ENCODE results near the gene PRMT6.
"Not testable (repeated sequence)": the region's sequence is repeated elsewhere in the genome, so short reads cannot be mapped to it uniquely, and the experiment has no call there.

The PRMT6 gene

GRCh38 chr1:107018445-107018844 is 38.0 kb upstream of the PRMT6 start:
- no peaks in the 10 kb centered on the region for H3K9me3 ChIP-seq (ENCODE audit: control insufficient read depth, low read length)
- no peak overlapping the region for H3K14ac ChIP-seq (ENCODE audit: low read length in 2 of 2)
- H3K18ac ChIP-seq (ENCODE audit: low read depth in 1 of 2, low read length in 2 of 2): no peak overlapping the region
- H4K8ac ChIP-seq (ENCODE audit: low read length): no peak overlapping the region
- no peak for DNase-seq
- no peak overlapping the region for H3K27ac ChIP-seq (ENCODE audit: low read length, poor library complexity, severe bottlenecking)
- H2BK5ac ChIP-seq (ENCODE audit: low read depth, low read length, poor library complexity, severe bottlenecking): no peak overlapping the region
- no peak overlapping the region for H3K4me3 ChIP-seq (ENCODE audit: insufficient read depth in 1 of 2, low read depth in 1 of 2, low read length in 2 of 2)
- no peak overlapping the region for H2AK5ac ChIP-seq (ENCODE audit: low read length, severe bottlenecking)
- H3K79me1 ChIP-seq (replicated peaks; ENCODE audit: low read length, poor library complexity, severe bottlenecking): no peaks in the 10 kb centered on the region
- no peak overlapping the region for H2BK15ac ChIP-seq (ENCODE audit: low read depth, poor library complexity, severe bottlenecking)
- no peak overlapping the region for H3K4ac ChIP-seq (ENCODE audit: low read depth in 1 of 2, low read length in 2 of 2)
- no peak overlapping the region for H3K23ac ChIP-seq (ENCODE audit: low read length in 2 of 2)
- no peak overlapping the region for H2AFZ ChIP-seq (ENCODE audit: low read depth, low read length)
- no peaks in the 10 kb centered on the region for H3K4me1 ChIP-seq (ENCODE audit: control insufficient read depth, insufficient read depth, low read depth, low read length)
- no peak overlapping the region for H3K4me2 ChIP-seq (ENCODE audit: low read length, poor library complexity, severe bottlenecking)
- 88% methylated on average over 1 of the region's 5 CpGs for WGBS
- H3K27me3 ChIP-seq (ENCODE audit: control insufficient read depth in 1 of 2, insufficient read depth in 1 of 2, low read length in 2 of 2): no peaks in the 10 kb centered on the region
- H2BK12ac ChIP-seq (ENCODE audit: low read length in 2 of 2): no peak overlapping the region
- no peak overlapping the region for H4K91ac ChIP-seq (ENCODE audit: low read length)
- no peak overlapping the region for H2BK120ac ChIP-seq (ENCODE audit: low read depth, low read length)
- H3K36me3 ChIP-seq (ENCODE audit: control insufficient read depth in 1 of 2, insufficient read depth in 2 of 2, low read depth in 1 of 2, low read length in 2 of 2): no peaks in the 10 kb centered on the region
- H3K9ac ChIP-seq (ENCODE audit: low read length): no peak overlapping the region

GRCh38 chr1:107019166-107019565 is 37.3 kb upstream of the PRMT6 start:
- no peak overlapping the region for H3K4me2 ChIP-seq (ENCODE audit: low read length, poor library complexity, severe bottlenecking)
- no peak overlapping the region for H4K91ac ChIP-seq (ENCODE audit: low read length)
- no peaks in the 10 kb centered on the region for H3K27me3 ChIP-seq (ENCODE audit: control insufficient read depth in 1 of 2, insufficient read depth in 1 of 2, low read length in 2 of 2)
- H3K36me3 ChIP-seq (ENCODE audit: control insufficient read depth in 1 of 2, insufficient read depth in 2 of 2, low read depth in 1 of 2, low read length in 2 of 2): no peaks in the 10 kb centered on the region
- no peak overlapping the region for H2BK120ac ChIP-seq (ENCODE audit: low read depth, low read length)
- H3K23ac ChIP-seq (ENCODE audit: low read length in 2 of 2): no peak overlapping the region
- H3K4me3 ChIP-seq (ENCODE audit: insufficient read depth in 1 of 2, low read depth in 1 of 2, low read length in 2 of 2): no peak overlapping the region
- no peak overlapping the region for H2AFZ ChIP-seq (ENCODE audit: low read depth, low read length)
- no peak overlapping the region for H4K8ac ChIP-seq (ENCODE audit: low read length)
- H3K4ac ChIP-seq (ENCODE audit: low read depth in 1 of 2, low read length in 2 of 2): no peak overlapping the region
- H2BK12ac ChIP-seq (ENCODE audit: low read length in 2 of 2): no peak overlapping the region
- no peak overlapping the region for H3K18ac ChIP-seq (ENCODE audit: low read depth in 1 of 2, low read length in 2 of 2)
- H3K79me1 ChIP-seq (replicated peaks; ENCODE audit: low read length, poor library complexity, severe bottlenecking): no peaks in the 10 kb centered on the region
- no peak for DNase-seq
- no peak overlapping the region for H3K14ac ChIP-seq (ENCODE audit: low read length in 2 of 2)
- H2AK5ac ChIP-seq (ENCODE audit: low read length, severe bottlenecking): no peak overlapping the region
- no peak overlapping the region for H3K9ac ChIP-seq (ENCODE audit: low read length)
- H3K4me1 ChIP-seq (ENCODE audit: control insufficient read depth, insufficient read depth, low read depth, low read length): no peaks in the 10 kb centered on the region
- WGBS: no CpG with 5 or more reads among the region's 3 CpGs
- H3K9me3 ChIP-seq (ENCODE audit: control insufficient read depth, low read length): no peaks in the 10 kb centered on the region
- no peak overlapping the region for H3K27ac ChIP-seq (ENCODE audit: low read length, poor library complexity, severe bottlenecking)
- H2BK15ac ChIP-seq (ENCODE audit: low read depth, poor library complexity, severe bottlenecking): no peak overlapping the region
- no peak overlapping the region for H2BK5ac ChIP-seq (ENCODE audit: low read depth, low read length, poor library complexity, severe bottlenecking)

- not testable (repeated sequence) for H3K9me3 ChIP-seq (ENCODE audit: control insufficient read depth, low read length); H2AK5ac ChIP-seq (ENCODE audit: low read length, severe bottlenecking); H3K27ac ChIP-seq (ENCODE audit: low read length, poor library complexity, severe bottlenecking); H3K18ac ChIP-seq (ENCODE audit: low read depth in 1 of 2, low read length in 2 of 2); H3K4me2 ChIP-seq (ENCODE audit: low read length, poor library complexity, severe bottlenecking); H4K8ac ChIP-seq (ENCODE audit: low read length); H3K79me1 ChIP-seq (replicated peaks; ENCODE audit: low read length, poor library complexity, severe bottlenecking); H3K4ac ChIP-seq (ENCODE audit: low read depth in 1 of 2, low read length in 2 of 2); H2AFZ ChIP-seq (ENCODE audit: low read depth, low read length); H2BK12ac ChIP-seq (ENCODE audit: low read length in 2 of 2); H2BK5ac ChIP-seq (ENCODE audit: low read depth, low read length, poor library complexity, severe bottlenecking); H3K9ac ChIP-seq (ENCODE audit: low read length); H4K91ac ChIP-seq (ENCODE audit: low read length); H3K23ac ChIP-seq (ENCODE audit: low read length in 2 of 2); H3K4me1 ChIP-seq (ENCODE audit: control insufficient read depth, insufficient read depth, low read depth, low read length); H2BK15ac ChIP-seq (ENCODE audit: low read depth, poor library complexity, severe bottlenecking); H3K27me3 ChIP-seq (ENCODE audit: control insufficient read depth in 1 of 2, insufficient read depth in 1 of 2, low read length in 2 of 2); H2BK120ac ChIP-seq (ENCODE audit: low read depth, low read length); H3K14ac ChIP-seq (ENCODE audit: low read length in 2 of 2); DNase-seq; H3K4me3 ChIP-seq (ENCODE audit: insufficient read depth in 1 of 2, low read depth in 1 of 2, low read length in 2 of 2); H3K36me3 ChIP-seq (ENCODE audit: control insufficient read depth in 1 of 2, insufficient read depth in 2 of 2, low read depth in 1 of 2, low read length in 2 of 2)
- WGBS: 74% methylated on average over 3 of the region's 3 CpGs
These were observed 17.6 kb upstream of the PRMT6 start for GRCh38 chr1:107038874-107039273.

- H3K4ac ChIP-seq (ENCODE audit: low read depth in 1 of 2, low read length in 2 of 2); H3K79me1 ChIP-seq (replicated peaks; ENCODE audit: low read length, poor library complexity, severe bottlenecking); H4K8ac ChIP-seq (ENCODE audit: low read length); H3K9ac ChIP-seq (ENCODE audit: low read length); H2BK12ac ChIP-seq (ENCODE audit: low read length in 2 of 2); H2AFZ ChIP-seq (ENCODE audit: low read depth, low read length); H3K14ac ChIP-seq (ENCODE audit: low read length in 2 of 2); H3K4me3 ChIP-seq (ENCODE audit: insufficient read depth in 1 of 2, low read depth in 1 of 2, low read length in 2 of 2); H3K27ac ChIP-seq (ENCODE audit: low read length, poor library complexity, severe bottlenecking); H2BK15ac ChIP-seq (ENCODE audit: low read depth, poor library complexity, severe bottlenecking); H3K27me3 ChIP-seq (ENCODE audit: control insufficient read depth in 1 of 2, insufficient read depth in 1 of 2, low read length in 2 of 2); H4K91ac ChIP-seq (ENCODE audit: low read length); DNase-seq; H2BK5ac ChIP-seq (ENCODE audit: low read depth, low read length, poor library complexity, severe bottlenecking); H3K4me1 ChIP-seq (ENCODE audit: control insufficient read depth, insufficient read depth, low read depth, low read length); H3K4me2 ChIP-seq (ENCODE audit: low read length, poor library complexity, severe bottlenecking); H2AK5ac ChIP-seq (ENCODE audit: low read length, severe bottlenecking); H2BK120ac ChIP-seq (ENCODE audit: low read depth, low read length); H3K18ac ChIP-seq (ENCODE audit: low read depth in 1 of 2, low read length in 2 of 2); H3K23ac ChIP-seq (ENCODE audit: low read length in 2 of 2); H3K36me3 ChIP-seq (ENCODE audit: control insufficient read depth in 1 of 2, insufficient read depth in 2 of 2, low read depth in 1 of 2, low read length in 2 of 2): not testable (repeated sequence)
- 96% methylated on average over 43 of the region's 44 CpGs for WGBS
- peaks cover 23% of the 10 kb centered on the region for H3K9me3 ChIP-seq (ENCODE audit: control insufficient read depth, low read length)
These were observed 11.9 kb upstream of the PRMT6 start for GRCh38 chr1:107044310-107045220.
